ENCODE data around the gene ATP8A2. TPM values are rescaled to one million over a fixed set of nuclear protein-coding genes. Genes with fewer than 3 reads are reported as not detected.

The ATP8A2 gene
- total RNA-seq, 3 donors from 2014 or later (not counting 1 experiment from before 2014, with no cell fraction given): 0.43 to 0.68 (median 0.59) TPM

- Mint-ChIP-seq H3K4me3 (no peak overlapping the region), H3K27me3 (ENCODE audit: low read depth in 2 of 2) (peaks cover 8 to 9% of the 10 kb centered on the region in 2 donors), H3K4me1 (peaks cover 1 to 15% of the 10 kb centered on the region in 2 donors), H3K36me3 (no peaks in the 10 kb centered on the region), H3K9me3 (no peaks in the 10 kb centered on the region), H3K27ac (no peak overlapping the region)
- Histone ChIP-seq H3K36me3 (ENCODE audit: control insufficient read depth, insufficient read depth, low read length) (no peaks in the 10 kb centered on the region), H3K9me3 (ENCODE audit: control insufficient read depth, insufficient read depth, low read length) (no peaks in the 10 kb centered on the region), H3K4me3 (ENCODE audit: low read length) (no peak overlapping the region), H3K27me3 (ENCODE audit: control insufficient read depth, insufficient read depth, low read length) (no peaks in the 10 kb centered on the region), H3K4me1 (ENCODE audit: control insufficient read depth, insufficient read depth, low read length) (no peaks in the 10 kb centered on the region), H3K27ac (ENCODE audit: low read length) (no peak overlapping the region)
- DNase-seq (no peak), ATAC-seq (no peak)
- 91% methylated on average over 3 of the region's 4 CpGs for WGBS (ENCODE audit: insufficient coverage)
- intact Hi-C loops (cut with micrococcal nuclease): loop anchor here (10.0 kb wide), 1 partner anchor 173 kb away; no protein-coding TSS in a partner anchor
- no peak for TF ChIP-seq CTCF (IDR thresholded peaks at IDR 0.05)
These were observed 359.8 kb downstream of the ATP8A2 start for GRCh38 chr13:25731536-25731935.

GRCh38 chr13:25732111-25732865 is 360.5 kb downstream of the ATP8A2 start:
- H3K27me3 Mint-ChIP-seq (ENCODE audit: low read depth in 2 of 2): peaks cover 8 to 9% of the 10 kb centered on the region in 2 donors
- 87% methylated on average over 6 of the region's 7 CpGs for WGBS (ENCODE audit: insufficient coverage)
- no peaks in the 10 kb centered on the region for H3K36me3 ChIP-seq (ENCODE audit: control insufficient read depth, insufficient read depth, low read length)
- no peaks in the 10 kb centered on the region for H3K9me3 ChIP-seq (ENCODE audit: control insufficient read depth, insufficient read depth, low read length)
- no peak for TF ChIP-seq CTCF (IDR thresholded peaks at IDR 0.05)
- ATAC-seq (no peak), DNase-seq (no peak)
- no peak overlapping the region for H3K4me3 ChIP-seq (ENCODE audit: low read length)
- intact Hi-C loops (cut with micrococcal nuclease): loop anchor here (10.0 kb wide), 1 partner anchor 173 kb away; no protein-coding TSS in a partner anchor
- no peak overlapping the region for H3K27ac ChIP-seq (ENCODE audit: low read length)
- H3K27ac Mint-ChIP-seq: no peak overlapping the region
- H3K27me3 ChIP-seq (ENCODE audit: control insufficient read depth, insufficient read depth, low read length): no peaks in the 10 kb centered on the region
- H3K9me3 Mint-ChIP-seq: no peaks in the 10 kb centered on the region
- H3K4me1 ChIP-seq (ENCODE audit: control insufficient read depth, insufficient read depth, low read length): peaks cover under 1% of the 10 kb centered on the region
- H3K4me1 Mint-ChIP-seq: peaks cover 6 to 19% of the 10 kb centered on the region in 2 donors
- H3K4me3 Mint-ChIP-seq: no peak overlapping the region
- H3K36me3 Mint-ChIP-seq: no peaks in the 10 kb centered on the region

- peaks cover 8 to 9% of the 10 kb centered on the region in 2 donors for H3K27me3 Mint-ChIP-seq (ENCODE audit: low read depth in 2 of 2)
- Histone ChIP-seq H3K36me3 (ENCODE audit: control insufficient read depth, insufficient read depth, low read length) (no peaks in the 10 kb centered on the region), H3K4me3 (ENCODE audit: low read length) (no peak overlapping the region), H3K27ac (ENCODE audit: low read length) (no peak overlapping the region), H3K9me3 (ENCODE audit: control insufficient read depth, insufficient read depth, low read length) (no peaks in the 10 kb centered on the region), H3K27me3 (ENCODE audit: control insufficient read depth, insufficient read depth, low read length) (no peaks in the 10 kb centered on the region), H3K4me1 (ENCODE audit: control insufficient read depth, insufficient read depth, low read length) (peaks cover 8% of the 10 kb centered on the region)
- WGBS (ENCODE audit: insufficient coverage): 91% methylated on average over 5 of the region's 5 CpGs
- H3K36me3 Mint-ChIP-seq: no peaks in the 10 kb centered on the region
- intact Hi-C loops (cut with micrococcal nuclease): loop anchor here (10.0 kb wide), 1 partner anchor 172 kb away; no protein-coding TSS in a partner anchor
- no peak for TF ChIP-seq CTCF (IDR thresholded peaks at IDR 0.05)
- ATAC-seq: no peak
- H3K4me3 Mint-ChIP-seq: no peak overlapping the region
- peaks cover 11 to 24% of the 10 kb centered on the region in 2 donors for H3K4me1 Mint-ChIP-seq
- DNase-seq: no peak
- no peaks in the 10 kb centered on the region for H3K9me3 Mint-ChIP-seq
- no peak overlapping the region for H3K27ac Mint-ChIP-seq
These were observed 361.3 kb downstream of the ATP8A2 start for GRCh38 chr13:25733001-25733491.

Measured in natural killer cell (primary cell).